IPS DF 4.7 (cell line): Measurements from ENCODE around the gene PFKFB4.
"Not testable (repeated sequence)": the region's sequence is repeated elsewhere in the genome, so short reads cannot be mapped to it uniquely, and the experiment has no call there.

Source experiments
- DNase-seq: peaks from one replicate; pipeline ENCODE4 v3.0.0-alpha.2; 2013; ENCODE audit warnings: low spot score; ENCODE audit errors: extremely low read depth

Gene PFKFB4

DNA sequence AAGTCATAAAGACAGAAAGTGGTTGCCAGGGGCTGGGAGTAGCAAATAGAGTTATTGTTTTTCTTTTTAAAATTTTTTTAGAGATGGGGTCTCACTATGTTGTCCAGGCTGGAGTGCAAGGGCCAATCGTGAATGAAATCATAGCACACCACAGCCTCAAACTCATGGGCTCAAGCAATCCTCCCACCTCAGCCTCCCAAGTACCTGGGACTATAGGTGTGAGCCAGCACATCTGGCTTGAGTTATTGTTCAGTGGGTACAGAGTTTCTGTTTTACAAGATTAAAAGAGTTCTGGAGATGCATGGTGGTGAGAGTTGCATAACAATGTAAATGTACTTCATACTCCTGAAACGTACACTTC is 23.6 kb downstream of the PFKFB4 start:
- no peak for DNase-seq

DNA sequence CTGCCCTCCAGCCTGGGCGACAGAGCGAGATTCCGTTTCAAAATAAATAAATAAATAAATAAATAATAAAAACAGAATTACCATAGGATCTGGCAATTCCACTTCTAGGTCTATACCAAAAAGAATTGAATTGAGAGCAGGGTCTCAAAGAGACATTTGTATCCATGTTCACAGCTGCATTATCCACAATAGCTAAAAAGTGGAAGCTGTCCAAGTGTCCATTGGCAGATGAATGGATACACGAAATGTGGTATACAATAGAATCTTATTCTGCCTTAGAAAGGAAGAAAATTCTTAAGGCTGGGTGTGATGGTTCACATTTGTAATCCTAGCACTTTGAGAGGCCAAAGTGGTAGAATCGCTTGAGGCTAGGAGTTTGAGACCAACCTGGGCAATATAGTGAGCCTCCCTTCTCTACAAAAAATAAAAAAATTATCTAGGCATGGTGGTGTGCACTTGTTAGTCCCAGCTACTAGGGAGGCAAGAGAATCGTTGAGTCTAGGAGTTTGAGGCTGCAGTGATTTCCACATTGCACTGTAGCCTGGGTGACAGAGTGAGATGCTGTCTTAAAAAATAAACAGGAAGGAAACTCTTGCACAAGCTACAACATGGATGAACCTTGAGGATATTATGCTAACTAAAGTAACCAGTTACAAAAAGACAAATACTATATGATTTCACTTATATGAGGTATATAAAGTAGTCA is 24.2 kb downstream of the PFKFB4 start:
- no peak for DNase-seq

DNA sequence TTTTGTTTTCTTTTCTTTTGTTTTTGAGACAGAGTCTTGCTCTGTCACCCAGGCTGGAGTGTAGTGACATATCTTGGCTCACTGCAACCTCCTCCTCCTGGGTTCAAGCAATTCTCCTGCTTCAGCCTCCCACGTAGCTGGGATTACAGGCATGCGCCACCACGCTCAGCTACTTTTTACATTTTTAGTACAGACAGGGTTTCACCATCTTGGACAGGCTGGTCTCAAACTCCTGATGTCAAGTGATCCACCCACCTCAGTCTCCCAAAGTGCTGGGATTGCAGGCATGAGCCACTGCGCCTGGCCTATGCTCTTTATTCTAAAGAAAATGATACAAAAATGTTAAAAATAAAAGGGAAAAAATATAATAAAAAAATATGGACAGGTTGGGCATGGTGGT is 25.9 kb downstream of the PFKFB4 start:
- DNase-seq = not testable (repeated sequence)

DNA sequence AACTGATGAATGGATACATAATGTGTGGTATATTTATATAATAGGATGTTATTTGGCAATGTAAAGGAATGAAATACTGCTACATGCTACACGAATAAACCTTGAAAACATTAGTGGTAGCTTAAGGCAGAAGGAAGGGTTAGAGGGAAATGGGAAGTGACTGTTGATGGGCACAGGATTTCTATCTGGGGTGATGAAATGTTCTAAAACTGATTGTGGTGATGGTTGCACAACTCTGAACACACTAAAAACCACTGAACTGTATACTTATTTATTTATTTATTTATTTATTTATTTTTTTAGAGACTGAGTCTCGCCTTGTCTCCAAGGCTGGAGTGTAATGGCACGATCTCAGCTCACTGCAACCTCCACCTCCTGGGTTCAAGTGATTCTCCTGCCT is 27.8 kb downstream of the PFKFB4 start:
- no peak for DNase-seq

DNA sequence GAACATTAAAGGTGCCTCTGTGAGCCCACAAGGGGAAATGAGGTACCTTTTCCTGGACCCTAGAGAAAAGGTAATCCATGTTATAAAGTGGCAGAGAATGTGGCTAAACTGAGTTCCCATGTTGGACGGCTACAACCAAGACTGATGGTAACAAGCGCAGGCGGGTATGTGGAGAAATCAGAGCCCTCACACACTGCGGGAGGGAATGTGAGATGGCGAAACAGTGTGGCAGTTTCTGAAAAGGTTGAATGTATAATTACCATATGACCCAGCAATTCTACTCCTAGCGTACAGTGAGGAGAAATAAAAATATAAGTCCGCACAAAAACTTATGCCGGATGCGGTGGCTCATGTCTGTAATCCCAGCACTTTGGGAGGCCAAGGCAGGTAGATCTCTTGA is 28.6 kb downstream of the PFKFB4 start:
- no peak for DNase-seq

DNA sequence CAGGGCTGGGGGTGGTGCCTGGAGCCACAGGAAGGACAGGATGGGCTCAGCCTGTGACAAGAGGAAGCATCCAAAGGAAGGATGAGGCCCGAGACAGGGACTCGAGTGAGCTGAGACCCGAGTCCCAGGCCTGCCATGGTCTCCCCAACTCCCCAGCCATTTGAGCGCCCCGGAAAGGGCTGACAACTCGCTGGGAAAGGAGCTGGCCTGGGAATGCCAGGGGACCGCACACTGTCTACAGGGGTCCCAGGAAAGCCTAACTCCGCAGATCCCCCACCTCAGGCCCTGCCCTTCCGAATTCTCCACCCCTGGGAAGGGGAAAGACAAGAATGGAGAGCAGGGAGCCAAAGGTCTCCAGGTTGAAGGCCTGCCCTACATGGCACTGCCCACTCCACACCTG is 31.6 kb downstream of the PFKFB4 start:
- DNase-seq = no peak

DNA sequence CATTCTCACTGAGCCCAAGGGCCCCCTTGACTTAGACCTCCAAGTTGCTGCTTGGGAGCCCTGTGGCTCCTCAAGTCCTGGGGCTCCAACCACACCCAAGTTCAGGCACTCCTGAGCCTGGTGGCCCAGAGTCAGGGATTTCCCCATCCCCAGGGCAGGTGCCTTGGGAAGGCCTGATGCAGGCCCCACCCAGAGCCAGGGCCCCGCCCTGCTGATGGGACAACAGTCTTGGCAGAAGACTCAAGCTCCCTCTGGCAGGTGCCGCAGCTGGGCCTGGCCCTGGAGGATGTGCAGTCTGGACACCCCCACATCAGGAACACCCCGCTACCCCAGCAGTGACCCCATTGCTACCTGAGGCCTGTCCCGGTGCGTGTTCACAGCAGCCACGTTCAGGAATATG is 35.0 kb downstream of the PFKFB4 start:
- DNase-seq = no peak

DNA sequence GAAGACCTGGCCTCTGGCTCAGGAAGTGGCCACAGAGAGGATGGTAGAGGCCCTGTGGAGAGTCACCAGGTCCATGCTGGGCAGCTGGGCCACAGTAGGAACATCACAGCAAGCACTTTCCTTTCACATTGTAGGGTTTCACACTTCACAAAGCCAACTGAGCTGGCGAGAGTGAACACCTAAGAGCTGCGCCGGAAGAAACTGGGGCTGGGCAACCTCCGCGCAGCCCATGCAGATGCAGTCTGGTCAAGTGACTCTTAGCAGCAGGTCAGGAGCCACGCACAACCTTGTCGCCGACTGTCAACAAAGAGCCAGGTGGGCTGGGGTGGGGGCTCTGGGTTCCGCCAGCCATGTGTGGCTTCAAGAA is 37.3 kb downstream of the PFKFB4 start:
- no peak for DNase-seq

DNA sequence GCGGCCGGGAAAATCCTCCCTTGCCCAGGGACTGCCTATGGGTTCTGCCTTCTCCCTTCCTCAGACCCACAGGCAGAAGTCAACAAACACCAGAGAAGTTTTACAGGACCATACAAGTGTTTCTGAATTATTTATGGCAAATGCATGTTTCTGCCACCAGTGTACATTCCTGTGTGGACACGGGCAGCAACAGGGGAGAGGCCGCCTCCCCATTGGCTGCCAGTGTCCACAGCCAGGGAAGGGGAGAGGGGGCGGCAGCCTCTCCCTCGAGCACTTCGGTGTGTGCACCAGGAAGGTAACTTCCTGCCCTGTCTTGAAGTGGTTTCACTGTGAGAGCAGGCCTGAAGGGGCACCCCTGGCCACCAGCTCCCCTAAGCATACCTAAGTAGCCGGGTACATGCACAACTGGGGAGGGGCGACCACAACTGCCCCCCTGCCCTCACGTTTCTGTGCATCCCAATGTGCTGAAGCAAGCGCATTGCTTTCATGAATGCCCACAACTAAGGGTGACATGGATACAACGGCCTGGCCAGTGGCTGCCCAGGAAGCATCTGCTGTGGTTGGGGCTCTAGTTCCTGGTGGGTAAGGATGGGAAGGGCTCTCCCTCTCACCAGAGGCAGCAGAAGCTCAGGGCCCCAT is 37.8 kb downstream of the PFKFB4 start:
- no peak for DNase-seq

DNA sequence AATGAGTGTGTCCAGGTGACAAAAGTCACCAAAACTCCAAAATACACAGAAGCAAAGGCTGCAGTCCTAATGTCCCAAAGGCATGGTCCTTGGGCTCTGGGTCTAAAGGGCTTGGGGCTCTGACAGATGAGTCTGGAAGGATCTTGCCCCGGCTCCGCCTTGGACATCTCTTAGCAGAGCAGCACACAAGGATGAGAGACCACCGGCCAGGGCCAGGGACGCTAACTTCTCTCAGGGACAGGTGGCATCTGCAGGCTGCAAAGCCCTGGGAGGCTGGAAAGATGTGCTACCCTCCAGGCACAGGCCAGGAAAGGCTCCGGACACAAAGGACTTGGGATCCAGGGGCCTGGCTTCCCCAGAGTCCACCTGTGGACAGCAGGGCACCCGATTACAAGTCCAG is 38.5 kb downstream of the PFKFB4 start:
- no peak for DNase-seq

DNA sequence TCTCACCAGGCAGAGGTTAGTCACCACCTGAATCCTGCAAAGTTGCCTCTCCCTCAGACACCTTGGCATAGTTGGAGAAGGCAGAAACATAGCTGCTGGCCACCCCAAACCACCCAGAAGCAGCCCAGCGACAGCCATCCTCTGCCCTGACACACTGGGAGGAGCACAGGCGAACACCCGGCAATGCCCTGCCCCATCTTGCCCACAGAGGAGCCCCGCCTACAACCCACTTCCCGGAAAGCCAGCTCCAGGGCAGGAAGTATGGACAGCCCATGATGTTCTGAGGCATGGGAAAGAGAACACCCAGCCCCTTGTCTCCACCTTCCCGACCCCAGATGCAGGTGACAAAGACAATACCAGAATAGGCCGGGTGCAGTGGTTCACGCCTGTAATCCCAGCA is 40.0 kb downstream of the PFKFB4 start:
- no peak for DNase-seq

DNA sequence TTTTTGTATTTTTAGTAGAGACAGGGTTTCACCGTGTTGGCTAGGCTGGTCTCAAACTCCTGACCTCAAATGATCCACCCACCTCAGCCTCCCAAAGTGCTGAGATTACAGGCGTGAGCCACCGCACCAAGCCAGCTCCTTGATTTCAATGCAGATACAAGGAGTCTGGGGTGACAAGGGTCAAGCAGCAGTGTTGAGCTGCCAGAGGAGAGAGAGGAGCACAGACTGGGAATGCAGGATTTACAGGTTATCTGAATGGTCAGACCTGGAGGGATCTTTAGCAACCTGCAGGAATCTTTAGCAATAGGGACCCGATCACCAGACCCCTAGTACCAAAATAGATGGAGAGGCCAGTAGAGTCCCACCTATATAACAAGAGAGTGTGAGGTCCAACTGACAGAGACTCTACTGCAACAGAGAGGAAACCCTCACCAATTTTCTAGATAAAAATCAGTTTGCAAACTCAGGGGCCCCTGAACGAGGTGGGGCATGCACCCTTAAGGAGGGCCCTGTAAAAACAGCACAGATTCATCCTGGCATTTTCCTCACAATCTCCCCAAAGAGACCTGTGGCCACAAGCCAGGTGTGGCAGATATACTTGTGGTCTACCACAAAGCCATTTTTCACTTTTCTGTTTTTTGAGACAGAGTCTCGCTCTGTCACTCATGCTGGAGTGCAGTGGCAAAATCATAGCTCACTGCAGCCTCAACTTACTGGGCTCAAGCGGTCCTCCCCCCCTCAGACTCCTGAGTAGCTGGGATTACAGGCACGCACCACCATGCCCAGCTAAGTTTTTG is 42.0 kb downstream of the PFKFB4 start:
- no peak for DNase-seq

DNA sequence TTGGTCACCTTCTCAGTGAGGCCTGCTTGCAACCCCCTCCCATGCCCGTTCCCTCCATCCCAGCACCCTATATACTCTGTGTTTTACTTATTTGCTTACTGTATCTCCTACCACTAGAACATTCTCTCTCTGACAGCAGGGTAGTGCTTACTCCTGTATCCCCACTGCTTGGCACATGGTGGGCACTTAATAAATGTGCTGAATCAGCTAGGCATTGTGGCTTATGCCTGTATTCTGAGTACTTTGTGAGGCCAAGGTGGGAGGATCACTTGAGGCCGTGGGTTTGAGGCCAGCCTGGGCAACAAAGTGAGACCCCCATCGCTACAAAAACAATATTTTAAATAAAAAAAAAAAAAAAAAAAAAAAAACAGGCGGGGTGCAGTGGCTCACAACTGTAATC is 45.1 kb downstream of the PFKFB4 start:
- no peak for DNase-seq

DNA sequence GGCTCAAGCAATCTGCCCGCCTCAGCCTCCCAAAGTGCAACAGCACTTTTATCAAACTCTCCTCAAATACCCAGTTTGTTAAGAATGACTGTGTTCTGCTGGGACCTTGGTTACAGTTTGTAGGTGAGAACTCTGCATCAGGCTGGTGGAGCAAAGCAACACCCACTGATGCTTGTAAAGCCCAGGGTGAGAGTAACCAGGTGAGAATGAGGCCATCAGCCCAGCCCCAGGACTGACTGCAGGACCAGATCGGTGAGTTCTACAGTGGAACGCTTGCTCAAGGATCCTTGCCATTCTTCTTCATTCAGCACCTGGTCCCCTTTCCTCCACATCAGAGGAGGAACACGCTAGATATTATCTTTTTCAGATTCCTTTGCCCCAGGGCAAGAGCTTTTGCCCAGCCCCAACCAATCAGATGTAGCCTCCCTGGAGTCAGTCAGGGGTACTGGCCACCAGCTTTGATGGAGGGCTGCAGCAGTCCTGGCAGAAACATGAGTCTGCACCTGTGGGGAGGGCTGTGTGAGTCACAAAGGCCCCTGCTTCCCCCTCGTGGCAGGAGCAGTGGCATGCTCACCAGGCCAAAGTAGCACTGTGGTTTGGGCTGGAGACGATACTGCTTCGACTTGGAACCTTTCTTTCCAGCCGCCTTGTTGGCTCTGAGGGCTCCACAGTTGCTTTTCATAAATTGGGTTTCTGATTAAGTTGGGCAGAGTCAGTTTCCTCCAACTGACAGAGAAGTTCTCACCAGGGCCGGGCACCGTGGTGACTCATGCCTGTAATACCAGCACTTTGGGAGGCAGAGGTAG is 49.1 kb downstream of the PFKFB4 start:
- DNase-seq = peak; percentile 72

DNA sequence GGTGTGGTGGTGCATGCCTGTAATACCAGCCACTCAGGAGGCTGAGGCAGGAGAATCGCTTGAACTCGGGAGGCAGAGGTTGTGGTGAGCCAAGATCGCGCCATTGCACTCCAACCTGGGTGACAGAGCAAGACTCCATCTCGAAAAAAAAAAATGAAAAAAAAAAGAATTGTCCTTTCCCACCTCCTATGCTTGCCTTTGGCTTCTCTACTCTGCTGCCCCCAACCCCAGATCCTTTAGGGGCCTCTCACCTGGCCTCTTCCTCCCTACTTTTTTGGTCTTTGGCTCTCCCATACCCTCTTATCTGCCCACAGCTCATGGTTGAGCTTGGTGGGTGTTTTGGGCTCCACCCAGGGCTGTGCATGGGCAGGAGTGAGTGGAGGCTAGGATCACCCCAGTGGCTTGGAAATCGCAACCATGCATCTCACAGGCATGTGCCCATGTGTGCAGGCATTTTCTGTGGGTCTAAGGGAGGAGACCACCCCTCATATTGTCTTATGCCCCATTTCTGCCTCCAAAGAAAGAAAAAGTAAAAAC is 50.6 kb downstream of the PFKFB4 start:
- DNase-seq = no peak

DNA sequence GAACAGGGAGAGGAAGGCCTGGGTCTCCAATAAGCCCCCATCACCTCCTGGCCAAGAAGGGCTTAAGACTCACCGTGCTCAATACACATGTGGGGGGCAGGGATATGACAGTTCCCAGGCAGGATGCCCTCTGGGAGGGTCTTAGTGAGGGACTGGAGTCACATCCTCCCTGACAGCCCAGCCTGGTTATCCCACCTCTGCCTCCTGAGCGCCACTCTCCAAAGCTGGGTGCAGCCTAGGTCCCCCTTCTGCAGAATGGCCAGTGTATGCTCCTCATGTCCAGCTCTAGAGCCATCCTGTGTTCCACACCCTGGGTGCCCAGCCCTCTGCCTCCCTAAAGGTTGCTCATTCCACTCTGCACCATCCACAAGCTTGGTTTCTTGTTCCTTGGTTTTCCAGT is 51.5 kb downstream of the PFKFB4 start:
- no peak for DNase-seq

DNA sequence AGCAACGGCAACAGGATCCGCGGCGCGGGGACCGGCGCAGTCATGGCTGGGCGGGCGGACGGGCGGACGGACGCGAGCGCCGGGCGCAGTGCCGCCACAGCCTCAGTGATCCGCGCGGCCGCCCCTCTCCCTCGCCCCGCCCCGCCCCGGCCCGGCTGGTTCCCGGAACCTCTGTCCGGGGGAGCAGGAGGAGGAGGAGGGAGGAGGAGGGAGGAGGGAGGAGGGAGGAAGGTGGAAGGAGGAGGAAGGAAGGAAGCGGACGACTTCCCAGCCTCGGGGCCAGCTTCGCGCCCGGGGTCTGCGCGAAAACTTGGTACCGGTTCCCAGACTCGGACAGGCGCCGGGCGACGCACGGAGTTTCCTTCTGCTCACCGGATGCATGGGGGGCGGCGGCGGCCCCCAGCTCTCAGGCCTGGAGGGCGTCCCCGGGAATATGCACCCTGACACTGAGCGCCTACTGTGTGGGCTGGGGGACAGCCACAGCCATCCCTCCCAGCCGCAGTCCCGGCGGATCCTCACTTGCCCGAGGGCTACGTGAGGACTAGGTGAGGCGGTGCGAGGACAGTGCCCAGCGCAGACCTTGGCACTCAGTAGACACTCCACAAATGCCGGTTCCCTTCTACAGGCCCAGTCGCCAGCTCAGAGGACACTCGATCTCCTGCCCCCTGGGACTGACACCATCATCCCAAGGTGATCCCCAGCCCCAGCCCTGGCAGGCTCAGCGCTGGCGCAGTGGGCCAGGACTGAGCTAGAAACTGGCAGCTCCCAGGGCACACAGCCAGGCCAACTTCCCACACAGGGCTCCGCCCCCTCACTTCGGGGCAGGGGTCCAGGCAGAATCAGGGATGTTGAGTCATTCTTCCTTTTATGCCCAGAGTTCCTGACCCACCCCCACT is 52.3 kb downstream of the PFKFB4 start, which contains the start of gene SHISA5:
Gene SHISA5, minus strand, starts transcription at position 124 of the 896 bp plus-strand sequence. Its CDS starts 80 bp downstream, at position 44.
- no peak for DNase-seq

DNA sequence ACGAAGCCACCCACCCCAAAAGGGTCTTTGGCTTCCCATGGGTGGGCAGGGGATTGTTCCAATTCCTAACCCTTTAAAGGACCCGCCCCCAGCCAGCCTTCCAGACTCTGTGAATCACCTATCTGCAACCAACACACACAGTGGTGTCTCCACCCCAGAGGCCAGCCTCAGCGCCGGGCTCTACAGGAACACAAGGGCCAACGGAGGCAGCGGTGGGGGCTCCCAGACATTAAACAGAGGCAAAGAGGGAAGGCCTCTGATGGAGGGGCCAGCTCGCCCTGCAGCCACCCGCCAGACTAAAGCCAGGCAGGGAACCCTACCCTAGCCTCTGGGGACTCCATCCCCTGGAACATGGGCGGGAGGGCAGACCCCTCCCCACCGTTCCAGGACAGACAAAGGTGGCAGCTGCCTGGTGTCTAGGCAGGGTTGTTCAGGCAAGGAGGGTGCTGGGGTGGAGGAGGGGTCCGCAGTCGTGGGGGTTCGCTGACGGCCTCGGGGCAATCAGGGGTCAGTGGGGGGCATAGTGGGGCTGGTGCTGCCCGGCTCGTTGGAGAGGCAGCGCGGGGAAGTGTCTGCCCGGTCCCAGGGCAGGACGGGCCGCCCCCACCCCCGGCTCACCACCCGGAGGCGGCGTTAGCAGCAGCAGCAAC is 53.1 kb downstream of the PFKFB4 start:
- DNase-seq = no peak

DNA sequence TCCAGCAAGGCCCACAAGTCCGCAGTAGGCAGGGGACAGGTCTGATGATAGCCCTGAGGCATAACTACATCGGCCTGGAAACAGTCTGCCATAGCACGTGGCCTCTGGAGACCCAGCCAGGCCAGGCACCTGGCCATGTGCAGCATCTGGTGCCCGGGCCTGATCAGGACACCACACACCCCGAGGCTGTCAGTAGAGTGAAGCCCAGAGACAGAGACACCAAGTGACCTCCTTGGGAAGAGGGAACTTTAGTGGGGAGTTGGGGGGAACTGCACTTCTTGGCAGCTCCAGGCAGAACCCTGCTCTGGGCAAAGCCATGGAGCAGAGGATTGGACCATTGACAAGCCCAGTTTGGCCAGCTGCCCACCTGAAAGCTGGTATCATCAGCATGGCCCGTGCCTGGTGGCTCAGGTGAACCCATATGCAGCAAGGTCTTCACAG is 53.9 kb downstream of the PFKFB4 start:
- no peak for DNase-seq

DNA sequence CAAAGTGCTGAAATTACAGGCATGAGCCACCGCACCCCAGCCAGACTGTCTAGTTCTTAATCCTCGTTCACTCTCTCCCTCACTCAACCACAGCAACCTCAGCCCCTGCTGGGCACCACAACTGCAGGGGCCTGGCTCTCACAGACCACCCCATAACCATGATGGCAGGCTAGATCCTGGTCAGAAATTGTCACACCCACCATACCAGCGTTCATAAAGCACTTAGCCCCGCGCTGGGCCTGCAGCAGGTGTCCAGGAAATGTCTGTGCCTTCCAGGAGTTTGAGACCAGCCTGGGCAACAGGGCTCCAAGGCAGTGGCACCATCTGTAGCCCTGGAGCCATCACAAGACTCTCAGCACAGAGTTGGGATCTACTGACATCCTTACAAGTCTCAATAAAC is 54.5 kb downstream of the PFKFB4 start:
- DNase-seq = no peak
